ENCODE data around the gene EIF2B5.
A peak's percentile ranks its signal among the peaks of the same experiment; 100 is the strongest.

The EIF2B5 gene

GRCh38 chr3:184173374-184173722, 38.2 kb downstream of the EIF2B5 start:
- no peak for DNase-seq (ENCODE audit: low read depth in 2 of 3, low spot score in 1 of 3)

GRCh38 chr3:184174284-184174645, 39.1 kb downstream of the EIF2B5 start:
- no peak for DNase-seq (ENCODE audit: low read depth in 2 of 3, low spot score in 1 of 3)

GRCh38 chr3:184174646-184175492, 39.7 kb downstream of the EIF2B5 start, which contains the start of gene AP2M1:
Gene AP2M1 (plus strand): TSS chr3:184174855. CDS start chr3:184176994, 2,139 bp downstream.
- peak; percentile 93 to 96 (median 95) for DNase-seq (ENCODE audit: low read depth in 2 of 3, low spot score in 1 of 3)

DNA sequence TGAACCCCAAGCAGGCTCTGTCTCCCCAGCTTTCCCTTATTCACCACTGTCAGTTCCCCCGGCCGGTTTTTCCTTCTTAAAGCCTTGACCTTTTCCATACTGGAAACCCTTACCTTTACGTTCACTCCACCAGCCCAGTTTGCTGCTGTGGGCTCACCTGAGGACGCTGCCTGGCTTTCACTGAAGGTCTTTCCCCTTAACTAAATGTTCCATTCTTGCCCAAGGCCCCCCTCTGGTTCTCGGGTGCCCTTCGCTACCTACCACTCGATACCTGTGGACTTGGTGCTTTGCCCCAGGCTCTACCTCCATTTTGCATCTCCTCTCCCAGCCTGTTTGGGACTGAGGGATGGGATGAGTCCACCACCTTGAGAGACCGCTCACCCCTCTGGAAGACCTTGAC, 40.3 kb downstream of the EIF2B5 start:
- no peak for DNase-seq (ENCODE audit: low read depth in 2 of 3, low spot score in 1 of 3)

GRCh38 chr3:184175981-184176376, 40.8 kb downstream of the EIF2B5 start:
- no peak for DNase-seq (ENCODE audit: low read depth in 2 of 3, low spot score in 1 of 3)

- DNase-seq (ENCODE audit: low read depth in 2 of 3, low spot score in 1 of 3), result no peak
Measured at GRCh38 chr3:184176377-184177330, 41.5 kb downstream of the EIF2B5 start.

DNA sequence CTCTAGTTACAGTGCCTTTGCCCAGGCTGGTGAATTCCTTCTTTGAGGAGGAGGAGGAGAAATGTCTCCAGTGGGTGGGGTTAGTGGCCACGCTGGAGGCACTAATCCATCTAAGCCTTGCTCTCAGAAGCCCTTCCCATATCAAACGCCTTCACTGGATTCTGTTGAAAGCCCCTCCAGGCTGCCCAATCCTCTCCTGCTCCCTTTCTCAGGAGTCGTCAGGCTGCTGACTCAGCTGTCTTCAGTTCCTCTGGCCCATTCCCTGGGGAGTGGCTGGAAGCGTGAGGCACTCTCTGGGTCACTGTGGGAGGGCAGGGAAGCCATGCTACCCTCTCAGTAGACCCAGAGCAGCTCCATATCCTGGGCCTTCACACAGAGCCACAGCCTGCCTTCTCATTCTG, 42.2 kb downstream of the EIF2B5 start:
- DNase-seq (ENCODE audit: low read depth in 2 of 3, low spot score in 1 of 3), result no peak

DNA sequence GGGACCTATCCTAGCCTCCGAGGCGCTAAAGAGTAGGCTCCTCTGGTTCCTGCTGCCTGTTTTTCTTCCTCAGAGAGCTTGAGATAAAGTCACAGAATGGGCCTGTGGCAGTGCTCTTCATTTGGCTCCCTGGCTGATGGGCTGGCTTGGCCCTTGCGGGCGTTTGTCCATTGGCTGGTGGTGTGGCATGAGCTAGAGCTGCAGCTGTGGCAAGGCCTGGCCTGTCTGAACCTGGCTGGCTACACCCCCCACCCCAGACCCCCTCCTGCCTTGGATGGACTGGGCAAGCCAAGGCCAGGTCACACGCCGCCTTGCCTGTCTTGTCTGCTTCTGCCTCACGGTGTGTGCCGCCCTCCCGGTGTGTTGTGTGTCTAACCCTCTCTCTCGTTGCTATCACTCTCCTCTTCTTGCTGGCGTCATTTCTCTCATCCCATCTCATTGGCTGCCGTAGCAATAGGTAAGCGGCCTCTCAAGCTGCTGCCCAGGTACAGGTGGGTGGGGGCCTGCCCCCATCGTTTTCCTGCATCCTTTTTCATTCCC, 42.7 kb downstream of the EIF2B5 start:
- DNase-seq (ENCODE audit: low read depth in 2 of 3, low spot score in 1 of 3), result no peak

GRCh38 chr3:184178521-184179138, 43.5 kb downstream of the EIF2B5 start:
- no peak for DNase-seq (ENCODE audit: low read depth in 2 of 3, low spot score in 1 of 3)

DNA sequence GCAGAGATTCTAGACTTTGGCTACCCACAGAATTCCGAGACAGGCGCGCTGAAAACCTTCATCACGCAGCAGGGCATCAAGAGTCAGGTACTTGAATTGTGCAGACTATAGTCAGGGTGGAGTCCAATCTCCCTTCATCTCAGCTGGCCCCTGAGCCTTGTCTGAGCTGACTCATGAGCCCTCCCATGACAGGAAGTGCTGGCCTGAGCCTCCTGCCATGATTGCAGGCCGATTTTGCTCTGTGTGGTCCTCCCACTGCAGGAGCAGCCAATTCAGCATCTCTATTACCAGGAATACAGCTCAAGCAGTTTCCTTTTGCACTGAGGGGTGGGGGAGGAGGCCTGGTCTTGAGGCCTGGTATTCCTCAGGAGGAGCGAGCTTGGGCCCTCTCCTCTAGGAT, 45.0 kb downstream of the EIF2B5 start:
- no peak for DNase-seq (ENCODE audit: low read depth in 2 of 3, low spot score in 1 of 3)

- no peak for DNase-seq (ENCODE audit: low read depth in 2 of 3, low spot score in 1 of 3)
Measured at GRCh38 chr3:184181596-184181995, 46.4 kb downstream of the EIF2B5 start.

GRCh38 chr3:184183679-184184078, 48.5 kb downstream of the EIF2B5 start:
- DNase-seq (ENCODE audit: low read depth in 2 of 3, low spot score in 1 of 3), result no peak

- no peak for DNase-seq (ENCODE audit: low read depth in 2 of 3, low spot score in 1 of 3)
Measured at GRCh38 chr3:184184546-184185230, 49.5 kb downstream of the EIF2B5 start.

- DNase-seq (ENCODE audit: low read depth in 2 of 3, low spot score in 1 of 3), result peak; percentile 94 to 99 (median 98)
Measured at GRCh38 chr3:184185461-184186183, 50.5 kb downstream of the EIF2B5 start.

- DNase-seq (ENCODE audit: low read depth in 2 of 3, low spot score in 1 of 3), result no peak
Measured at GRCh38 chr3:184186184-184186901, 51.2 kb downstream of the EIF2B5 start, which contains the start of gene ABCF3. Gene ABCF3 (plus strand): TSS chr3:184186199. CDS start chr3:184186208, 9 bp downstream.

GRCh38 chr3:184186902-184187207, 51.7 kb downstream of the EIF2B5 start:
- DNase-seq (ENCODE audit: low read depth in 2 of 3, low spot score in 1 of 3), result no peak

DNA sequence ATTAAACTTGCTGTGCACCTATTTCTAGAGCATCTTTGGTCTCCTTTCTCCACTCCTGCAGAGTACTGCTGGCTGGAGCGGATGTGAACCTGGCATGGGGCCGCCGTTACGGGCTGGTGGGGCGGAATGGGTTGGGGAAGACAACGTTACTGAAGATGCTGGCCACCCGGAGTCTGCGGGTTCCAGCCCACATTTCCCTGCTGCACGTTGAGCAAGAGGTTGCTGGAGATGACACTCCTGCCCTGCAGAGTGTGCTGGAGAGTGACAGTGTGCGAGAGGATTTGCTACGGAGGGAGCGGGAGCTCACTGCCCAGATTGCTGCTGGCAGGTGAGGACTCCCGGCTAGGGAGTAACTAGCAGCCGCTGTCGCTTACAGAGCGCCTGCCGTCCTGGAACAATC, 52.9 kb downstream of the EIF2B5 start:
- DNase-seq (ENCODE audit: low read depth in 2 of 3, low spot score in 1 of 3), result no peak

GRCh38 chr3:184189421-184189820, 54.3 kb downstream of the EIF2B5 start:
- DNase-seq (ENCODE audit: low read depth in 2 of 3, low spot score in 1 of 3), result no peak

DNA sequence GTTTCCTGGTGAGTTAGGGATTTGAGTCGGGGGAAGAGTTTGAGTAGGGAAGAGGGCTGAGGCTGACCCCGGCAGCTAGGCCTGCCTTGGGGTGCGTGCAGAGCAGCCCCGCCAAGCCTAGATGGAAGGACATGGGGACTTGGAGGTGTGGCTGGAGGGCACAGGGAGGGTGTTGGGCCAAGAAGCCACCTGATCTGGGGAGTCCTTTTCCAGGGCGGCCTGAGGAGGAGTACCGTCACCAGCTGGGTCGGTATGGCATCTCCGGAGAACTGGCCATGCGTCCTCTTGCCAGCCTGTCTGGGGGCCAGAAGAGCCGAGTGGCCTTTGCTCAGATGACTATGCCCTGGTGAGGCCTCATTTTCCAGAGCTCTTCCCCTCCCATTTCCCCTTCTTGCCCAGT, 57.7 kb downstream of the EIF2B5 start:
- no peak for DNase-seq (ENCODE audit: low read depth in 2 of 3, low spot score in 1 of 3)

Data from stimulated activated CD4-positive, alpha-beta T cell treated with anti-CD3 and anti-CD28 coated beads, Interleukin-12 subunit alpha, Interleukin-12 subunit beta, amount 100 ng/mL, for 48 hours (primary cell).